ENCODE results near the gene OTOF.

OTOF gene

GRCh38 chr2:26483027-26483326 lies 5.1 kb upstream of the OTOF start:
- no peak for DNase-seq
- H3K4me3 Mint-ChIP-seq, result no peak overlapping the region
- no peak for TF ChIP-seq CTCF (IDR thresholded peaks at IDR 0.05)
- H3K27me3 Mint-ChIP-seq (ENCODE audit: low read depth, poor library complexity), result peaks cover 25% of the 10 kb centered on the region
- H3K36me3 Mint-ChIP-seq (ENCODE audit: low read depth), result no peaks in the 10 kb centered on the region
- H3K4me1 Mint-ChIP-seq, result peaks cover 7% of the 10 kb centered on the region
- no peaks in the 10 kb centered on the region for H3K9me3 Mint-ChIP-seq
- H3K27ac Mint-ChIP-seq, result no peak overlapping the region

GRCh38 chr2:26482211-26483026 lies 4.5 kb upstream of the OTOF start:
- no peak for DNase-seq
- Mint-ChIP-seq H3K27ac (no peak overlapping the region), H3K27me3 (ENCODE audit: low read depth, poor library complexity) (peaks cover 28% of the 10 kb centered on the region), H3K4me3 (no peak overlapping the region), H3K9me3 (no peaks in the 10 kb centered on the region), H3K4me1 (peaks cover 12% of the 10 kb centered on the region), H3K36me3 (ENCODE audit: low read depth) (no peaks in the 10 kb centered on the region)
- no peak for TF ChIP-seq CTCF (IDR thresholded peaks at IDR 0.05)

GRCh38 chr2:26481706-26482105 lies 3.8 kb upstream of the OTOF start:
- no peak for TF ChIP-seq CTCF (IDR thresholded peaks at IDR 0.05)
- no peak for DNase-seq
- H3K27ac Mint-ChIP-seq, result no peak overlapping the region
- H3K4me3 Mint-ChIP-seq, result no peak overlapping the region
- H3K9me3 Mint-ChIP-seq, result no peaks in the 10 kb centered on the region
- H3K27me3 Mint-ChIP-seq (ENCODE audit: low read depth, poor library complexity), result peaks cover 26% of the 10 kb centered on the region
- H3K36me3 Mint-ChIP-seq (ENCODE audit: low read depth), result no peaks in the 10 kb centered on the region
- H3K4me1 Mint-ChIP-seq, result peaks cover 13% of the 10 kb centered on the region

GRCh38 chr2:26480566-26481423 lies 2.9 kb upstream of the OTOF start:
- no peak overlapping the region for H3K4me3 Mint-ChIP-seq
- no peaks in the 10 kb centered on the region for H3K36me3 Mint-ChIP-seq (ENCODE audit: low read depth)
- H3K4me1 Mint-ChIP-seq, result peaks cover 13% of the 10 kb centered on the region
- peaks cover 24% of the 10 kb centered on the region for H3K27me3 Mint-ChIP-seq (ENCODE audit: low read depth, poor library complexity)
- H3K27ac Mint-ChIP-seq, result no peak overlapping the region
- no peaks in the 10 kb centered on the region for H3K9me3 Mint-ChIP-seq
- no peak for TF ChIP-seq CTCF (IDR thresholded peaks at IDR 0.05)
- no peak for DNase-seq

DNA sequence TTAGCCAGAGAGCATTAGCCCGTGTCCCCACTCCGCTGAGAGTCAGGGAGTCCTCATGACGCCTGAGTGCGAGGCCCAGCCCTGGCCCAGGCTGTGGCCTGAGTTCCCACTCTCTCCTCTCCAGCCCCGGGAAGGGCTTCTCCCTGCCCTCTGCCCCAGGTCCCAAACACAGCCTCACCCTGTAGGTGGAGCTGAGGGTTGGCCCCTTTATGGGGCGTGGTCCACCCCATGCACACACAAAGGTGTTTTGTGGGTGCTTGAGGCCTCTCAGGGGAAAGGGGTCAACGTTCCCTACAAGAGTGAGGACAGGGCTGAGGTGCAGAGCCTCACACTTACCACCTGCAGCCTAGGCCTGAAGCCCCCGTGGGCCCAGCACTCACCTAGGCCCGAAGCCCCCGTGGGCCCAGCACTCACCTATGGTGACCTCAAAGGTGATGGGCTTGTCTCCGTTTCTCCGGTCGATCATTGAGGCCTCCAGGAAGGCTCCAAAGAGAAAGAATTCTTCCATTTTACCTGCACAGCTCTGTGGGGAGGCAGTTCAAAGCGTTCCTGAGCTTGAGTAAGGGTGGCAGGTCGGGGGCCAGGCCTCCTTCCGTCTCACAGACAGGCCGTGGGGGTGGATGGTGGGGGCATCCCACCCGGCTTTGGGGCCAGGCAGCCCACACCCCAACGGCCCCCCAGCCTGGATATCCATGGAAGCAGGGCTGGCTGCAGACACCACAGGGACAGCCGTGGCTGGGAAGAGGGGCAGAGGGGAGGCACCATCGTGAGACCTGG lies 2.1 kb upstream of the OTOF start:
- H3K9me3 Mint-ChIP-seq, result no peaks in the 10 kb centered on the region
- H3K36me3 Mint-ChIP-seq (ENCODE audit: low read depth), result no peaks in the 10 kb centered on the region
- H3K4me3 Mint-ChIP-seq, result no peak overlapping the region
- no peak for TF ChIP-seq CTCF (IDR thresholded peaks at IDR 0.05)
- H3K27me3 Mint-ChIP-seq (ENCODE audit: low read depth, poor library complexity), result peaks cover 20% of the 10 kb centered on the region
- no peak overlapping the region for H3K27ac Mint-ChIP-seq
- no peak for DNase-seq
- H3K4me1 Mint-ChIP-seq, result peaks cover 13% of the 10 kb centered on the region

All from nephron progenitor cell (in vitro differentiated cells).